ENCODE measurements around the gene SH3BP5. TPM values are rescaled to one million over a fixed set of nuclear protein-coding genes. Genes with fewer than 3 reads are reported as not detected.

SH3BP5 gene
- total RNA-seq, 2 donors from 2014 or later: 47.2 to 82.4 TPM

DNA sequence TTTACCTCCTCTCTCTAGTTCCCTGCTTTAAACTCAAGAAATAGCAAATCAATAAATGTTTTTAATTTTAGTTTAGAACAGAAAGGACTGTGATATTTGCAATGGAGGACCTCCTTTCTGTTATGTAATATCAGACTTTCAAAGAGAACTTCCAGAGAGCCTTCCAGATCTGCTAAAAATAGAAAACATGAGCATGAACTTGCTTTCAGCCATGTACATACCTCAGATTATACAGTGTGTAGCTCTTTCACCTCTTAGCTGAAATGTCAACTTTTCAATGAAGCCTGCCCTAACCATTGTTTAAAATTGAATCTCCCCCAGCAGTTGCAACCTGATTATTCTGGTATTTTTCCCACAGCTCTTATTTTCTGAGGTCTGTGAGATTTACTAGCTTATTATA is 113.7 kb downstream of the SH3BP5 start:
- no peaks in the 10 kb centered on the region for H3K9me3 ChIP-seq
- DNase-seq (ENCODE audit: low spot score) (no peak), ATAC-seq (ENCODE audit: insufficient number of reproducible peaks, low FRiP score, low read depth) (no peak)
- peaks cover 0 to 10% of the 10 kb centered on the region in 2 donors for H3K4me1 ChIP-seq (ENCODE audit: control insufficient read depth in 1 of 2, low read depth in 2 of 2)
- H3K36me3 ChIP-seq: peaks cover 41% of the 10 kb centered on the region
- TF ChIP-seq, protein P1, sequence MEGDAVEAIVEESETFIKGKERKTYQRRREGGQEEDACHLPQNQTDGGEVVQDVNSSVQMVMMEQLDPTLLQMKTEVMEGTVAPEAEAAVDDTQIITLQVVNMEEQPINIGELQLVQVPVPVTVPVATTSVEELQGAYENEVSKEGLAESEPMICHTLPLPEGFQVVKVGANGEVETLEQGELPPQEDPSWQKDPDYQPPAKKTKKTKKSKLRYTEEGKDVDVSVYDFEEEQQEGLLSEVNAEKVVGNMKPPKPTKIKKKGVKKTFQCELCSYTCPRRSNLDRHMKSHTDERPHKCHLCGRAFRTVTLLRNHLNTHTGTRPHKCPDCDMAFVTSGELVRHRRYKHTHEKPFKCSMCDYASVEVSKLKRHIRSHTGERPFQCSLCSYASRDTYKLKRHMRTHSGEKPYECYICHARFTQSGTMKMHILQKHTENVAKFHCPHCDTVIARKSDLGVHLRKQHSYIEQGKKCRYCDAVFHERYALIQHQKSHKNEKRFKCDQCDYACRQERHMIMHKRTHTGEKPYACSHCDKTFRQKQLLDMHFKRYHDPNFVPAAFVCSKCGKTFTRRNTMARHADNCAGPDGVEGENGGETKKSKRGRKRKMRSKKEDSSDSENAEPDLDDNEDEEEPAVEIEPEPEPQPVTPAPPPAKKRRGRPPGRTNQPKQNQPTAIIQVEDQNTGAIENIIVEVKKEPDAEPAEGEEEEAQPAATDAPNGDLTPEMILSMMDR (IDR thresholded peaks at IDR 0.05): no peak
- H3K27me3 ChIP-seq (replicated peaks; ENCODE audit: insufficient read depth): no peaks in the 10 kb centered on the region
- no peak overlapping the region for H3K4me3 ChIP-seq
- no peak overlapping the region for H3K27ac ChIP-seq

DNA sequence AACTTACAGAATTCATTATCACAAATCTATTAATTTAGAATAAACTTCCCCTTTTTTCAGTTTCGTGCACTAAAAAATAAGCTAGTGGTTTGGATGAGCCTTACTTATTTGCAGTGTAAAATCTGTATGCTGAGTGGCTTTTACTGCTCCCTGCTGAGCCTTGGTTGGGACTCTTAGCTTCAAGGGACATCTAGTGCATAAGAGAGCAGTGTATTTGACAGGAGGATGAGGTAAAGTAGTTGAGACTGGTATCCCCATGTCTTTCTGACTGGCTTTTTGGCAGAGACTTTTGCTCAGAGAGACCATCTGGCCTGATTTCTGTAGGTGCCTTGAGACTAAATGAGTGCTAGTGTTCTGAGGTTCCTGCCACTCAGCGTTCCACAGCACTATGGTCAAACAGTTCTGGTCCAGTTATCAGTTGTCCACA is 114.5 kb downstream of the SH3BP5 start:
- DNase-seq (ENCODE audit: low spot score): no peak
- ATAC-seq (ENCODE audit: insufficient number of reproducible peaks, low FRiP score, low read depth): no peak
- Histone ChIP-seq H3K4me3 (no peak overlapping the region), H3K36me3 (peaks cover 46% of the 10 kb centered on the region), H3K27ac (no peak overlapping the region), H3K27me3 (replicated peaks; ENCODE audit: insufficient read depth) (no peaks in the 10 kb centered on the region), H3K9me3 (no peaks in the 10 kb centered on the region), H3K4me1 (ENCODE audit: control insufficient read depth in 1 of 2, low read depth in 2 of 2) (peaks cover 0 to 10% of the 10 kb centered on the region in 2 donors)
- TF ChIP-seq, protein P1 (IDR thresholded peaks at IDR 0.05): no peak

DNA sequence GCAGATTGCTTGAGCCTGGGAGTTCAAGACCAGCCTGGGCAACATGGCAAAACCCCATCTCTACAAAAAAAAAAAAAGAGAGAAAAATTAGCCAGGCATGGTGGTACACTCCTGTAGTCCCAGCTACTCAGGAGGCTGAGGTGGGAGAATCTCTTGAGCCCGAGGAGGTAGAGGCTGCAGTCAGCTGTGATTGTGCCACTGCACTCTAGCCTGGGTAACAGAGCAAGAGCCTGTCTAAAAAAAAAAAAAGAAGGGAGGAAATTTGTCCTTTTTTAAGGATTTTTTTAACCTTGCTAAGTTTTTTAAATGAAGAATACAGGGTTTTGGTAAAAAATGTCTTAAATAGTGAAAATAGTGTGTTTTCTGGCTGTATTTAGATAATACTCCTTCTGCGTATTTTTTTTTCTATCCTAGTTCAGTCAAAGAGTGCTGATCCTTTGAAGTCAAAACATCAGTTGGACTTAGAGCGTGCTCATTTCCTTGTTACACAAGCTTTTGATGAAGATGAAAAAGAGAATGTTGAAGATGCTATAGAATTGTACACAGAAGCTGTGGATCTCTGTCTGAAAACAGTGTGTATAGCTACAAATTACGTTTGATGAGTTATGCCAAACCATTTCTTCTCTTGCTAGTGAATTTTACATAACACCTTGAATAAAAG is 115.2 kb downstream of the SH3BP5 start:
- Histone ChIP-seq H3K27me3 (replicated peaks; ENCODE audit: insufficient read depth) (no peaks in the 10 kb centered on the region), H3K27ac (no peak overlapping the region), H3K4me3 (no peak overlapping the region), H3K36me3 (peaks cover 47% of the 10 kb centered on the region), H3K9me3 (no peaks in the 10 kb centered on the region), H3K4me1 (ENCODE audit: control insufficient read depth in 1 of 2, low read depth in 2 of 2) (peaks cover 0 to 10% of the 10 kb centered on the region in 2 donors)
- TF ChIP-seq, protein P1 (IDR thresholded peaks at IDR 0.05): no peak
- ATAC-seq (ENCODE audit: insufficient number of reproducible peaks, low FRiP score, low read depth): no peak
- no peak for DNase-seq (ENCODE audit: low spot score)

DNA sequence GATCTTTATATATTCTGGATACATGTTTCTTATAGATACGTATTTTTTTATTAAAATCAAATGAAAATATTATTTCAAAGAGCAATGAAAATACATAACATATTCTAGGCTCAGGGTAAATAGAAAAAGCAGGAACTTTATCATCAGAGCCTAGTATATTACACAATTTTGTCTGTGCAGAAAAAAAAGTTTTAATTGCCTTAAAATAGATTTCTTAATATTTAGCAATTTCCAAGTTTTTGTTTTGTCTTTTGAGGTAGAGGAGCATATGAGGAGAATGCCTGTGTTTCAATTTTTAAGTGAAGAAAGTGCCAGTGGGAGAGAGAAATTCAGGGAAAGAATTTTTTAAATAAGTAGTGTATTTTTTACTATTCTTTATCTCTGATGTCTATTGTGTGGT is 115.9 kb downstream of the SH3BP5 start:
- H3K9me3 ChIP-seq: no peaks in the 10 kb centered on the region
- TF ChIP-seq, protein P1 (IDR thresholded peaks at IDR 0.05): no peak
- no peak for ATAC-seq (ENCODE audit: insufficient number of reproducible peaks, low FRiP score, low read depth)
- no peak overlapping the region for H3K4me3 ChIP-seq
- DNase-seq (ENCODE audit: low spot score): no peak
- peaks cover 1 to 10% of the 10 kb centered on the region in 2 donors for H3K4me1 ChIP-seq (ENCODE audit: control insufficient read depth in 1 of 2, low read depth in 2 of 2)
- H3K36me3 ChIP-seq: peaks cover 46% of the 10 kb centered on the region
- no peaks in the 10 kb centered on the region for H3K27me3 ChIP-seq (replicated peaks; ENCODE audit: insufficient read depth)
- no peak overlapping the region for H3K27ac ChIP-seq

DNA sequence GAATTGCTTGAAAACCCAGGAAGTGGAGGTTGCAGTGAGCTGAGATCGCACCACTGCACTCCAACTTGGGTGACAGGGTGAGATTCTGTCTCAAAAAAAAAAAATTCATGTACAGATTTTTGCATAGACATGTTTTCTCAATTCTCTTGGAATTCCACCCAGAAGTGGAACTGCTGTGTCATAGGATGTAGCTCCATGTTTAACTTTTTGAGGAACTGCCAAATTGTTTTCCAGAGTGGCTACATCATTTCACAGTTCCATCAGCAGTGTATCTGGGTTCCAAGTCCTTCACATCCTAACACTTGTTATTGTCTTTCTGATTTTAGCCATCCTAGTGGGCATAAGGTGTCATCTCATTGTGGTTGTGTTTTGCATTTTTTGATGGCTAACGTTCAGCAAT is 116.4 kb downstream of the SH3BP5 start:
- H3K4me1 ChIP-seq (ENCODE audit: control insufficient read depth in 1 of 2, low read depth in 2 of 2): peaks cover 3 to 10% of the 10 kb centered on the region in 2 donors
- no peaks in the 10 kb centered on the region for H3K9me3 ChIP-seq
- no peak overlapping the region for H3K4me3 ChIP-seq
- ATAC-seq (ENCODE audit: insufficient number of reproducible peaks, low FRiP score, low read depth) (no peak), DNase-seq (ENCODE audit: low spot score) (no peak)
- TF ChIP-seq, protein P1 (IDR thresholded peaks at IDR 0.05): no peak
- no peaks in the 10 kb centered on the region for H3K27me3 ChIP-seq (replicated peaks; ENCODE audit: insufficient read depth)
- peaks cover 42% of the 10 kb centered on the region for H3K36me3 ChIP-seq
- H3K27ac ChIP-seq: no peak overlapping the region
